GM18951 (cell line): ENCODE data around the gene SOBP.

Experiments
- POLR2A ChIP-seq: IDR thresholded peaks from 4 replicates; pipeline ENCODE4 v1.6.1; 2011; ENCODE audit warnings: mild to moderate bottlenecking; ENCODE audit not compliant: insufficient read length, insufficient read depth; ENCODE audit errors: extremely low read depth
- in situ Hi-C: fragments of 300-500 bp; cut with MboI; formaldehyde crosslinking; loops from one replicate; pipeline ENCODE4 v1.12.0; 2022; ENCODE audit warnings: low sequenced_read_pairs, mixed read lengths, inconsistent platforms; ENCODE audit not compliant: unreplicated experiment

The SOBP gene

GRCh38 chr6:107585815-107586435 lies 96.0 kb downstream of the SOBP start:
- TF ChIP-seq POLR2A, result no peak
- in situ Hi-C loops, result no loop called here

- in situ Hi-C loops, result no loop called here
- TF ChIP-seq POLR2A, result no peak
Observed at GRCh38 chr6:107587451-107587850, 97.5 kb downstream of the SOBP start.

GRCh38 chr6:107589199-107589598 lies 99.3 kb downstream of the SOBP start:
- in situ Hi-C loops, result no loop called here
- no peak for TF ChIP-seq POLR2A

- in situ Hi-C loops, result no loop called here
Observed at GRCh38 chr6:107589934-107590333, 100.0 kb downstream of the SOBP start.

GRCh38 chr6:107590378-107590777 lies 100.5 kb downstream of the SOBP start:
- in situ Hi-C loops, result no loop called here
- no peak for TF ChIP-seq POLR2A

More at GRCh38 chr6:107589934-107590333, 100.0 kb downstream of the SOBP start:
- no peak for TF ChIP-seq POLR2A

- no peak for TF ChIP-seq POLR2A
- in situ Hi-C loops, result no loop called here
Observed at GRCh38 chr6:107591346-107591745, 101.4 kb downstream of the SOBP start.

GRCh38 chr6:107592806-107593205 lies 102.9 kb downstream of the SOBP start:
- TF ChIP-seq POLR2A, result no peak
- in situ Hi-C loops, result no loop called here

GRCh38 chr6:107594736-107595135 lies 104.8 kb downstream of the SOBP start:
- no peak for TF ChIP-seq POLR2A
- in situ Hi-C loops, result no loop called here

GRCh38 chr6:107598091-107598490 lies 108.2 kb downstream of the SOBP start:
- in situ Hi-C loops, result no loop called here
- no peak for TF ChIP-seq POLR2A

GRCh38 chr6:107599043-107599442 lies 109.1 kb downstream of the SOBP start:
- in situ Hi-C loops, result no loop called here
- no peak for TF ChIP-seq POLR2A

GRCh38 chr6:107600121-107600520 lies 110.2 kb downstream of the SOBP start:
- TF ChIP-seq POLR2A, result no peak
- in situ Hi-C loops, result no loop called here

- no peak for TF ChIP-seq POLR2A
- in situ Hi-C loops, result no loop called here
Observed at GRCh38 chr6:107600936-107601335, 111.0 kb downstream of the SOBP start.

- in situ Hi-C loops, result no loop called here
- no peak for TF ChIP-seq POLR2A
Observed at GRCh38 chr6:107601406-107601805, 111.5 kb downstream of the SOBP start.

- no peak for TF ChIP-seq POLR2A
- in situ Hi-C loops, result no loop called here
Observed at GRCh38 chr6:107602321-107603005, 112.5 kb downstream of the SOBP start.
